Right forelimb (tissue), 1 donor: ENCODE measurements around the gene SDC4.

Experiments
- DNase-seq: peaks from one replicate; pipeline ENCODE4 v3.0.0-alpha.2; 2018

Gene SDC4

DNA sequence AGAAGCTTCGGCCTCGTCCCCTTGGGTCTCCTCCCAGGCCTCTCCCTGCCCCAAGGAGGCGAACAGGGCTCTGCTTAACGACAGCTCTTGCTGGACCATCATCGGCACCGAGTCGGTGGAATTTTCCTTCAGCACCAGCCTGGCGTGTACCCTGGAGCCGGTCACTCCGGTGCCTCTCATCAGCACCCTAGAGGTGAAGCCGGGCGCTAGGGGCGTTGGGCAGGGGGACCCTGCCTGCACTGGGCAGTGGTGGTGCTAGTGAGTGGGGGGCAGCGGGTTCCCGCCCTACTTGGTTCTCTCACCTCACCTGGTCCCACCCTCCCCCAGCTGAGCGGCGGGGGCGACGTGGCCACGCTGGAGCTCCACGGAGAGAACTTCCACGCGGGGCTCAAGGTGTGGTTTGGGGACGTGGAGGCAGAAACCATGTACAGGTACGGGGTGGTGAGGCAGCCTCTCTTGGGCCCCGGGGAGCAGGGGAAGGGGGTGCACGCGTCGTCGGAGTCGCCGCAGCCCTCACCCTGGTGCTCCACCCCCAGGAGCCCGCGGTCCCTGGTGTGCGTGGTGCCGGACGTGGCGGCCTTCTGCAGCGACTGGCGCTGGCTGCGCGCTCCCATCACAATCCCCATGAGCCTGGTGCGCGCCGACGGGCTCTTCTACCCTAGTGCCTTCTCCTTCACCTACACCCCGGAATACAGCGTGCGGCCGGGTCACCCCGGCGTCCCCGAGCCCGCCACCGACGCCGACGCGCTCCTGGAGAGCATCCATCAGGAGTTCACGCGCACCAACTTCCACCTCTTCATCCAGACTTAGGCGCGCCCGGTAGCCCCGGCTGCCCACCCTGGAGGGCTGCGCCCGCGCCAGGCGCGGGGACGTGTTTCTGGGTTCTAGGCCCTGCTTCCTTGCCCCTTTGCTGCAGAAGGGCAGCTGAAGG is 31.8 kb downstream of the SDC4 start:
- no peak for DNase-seq

DNA sequence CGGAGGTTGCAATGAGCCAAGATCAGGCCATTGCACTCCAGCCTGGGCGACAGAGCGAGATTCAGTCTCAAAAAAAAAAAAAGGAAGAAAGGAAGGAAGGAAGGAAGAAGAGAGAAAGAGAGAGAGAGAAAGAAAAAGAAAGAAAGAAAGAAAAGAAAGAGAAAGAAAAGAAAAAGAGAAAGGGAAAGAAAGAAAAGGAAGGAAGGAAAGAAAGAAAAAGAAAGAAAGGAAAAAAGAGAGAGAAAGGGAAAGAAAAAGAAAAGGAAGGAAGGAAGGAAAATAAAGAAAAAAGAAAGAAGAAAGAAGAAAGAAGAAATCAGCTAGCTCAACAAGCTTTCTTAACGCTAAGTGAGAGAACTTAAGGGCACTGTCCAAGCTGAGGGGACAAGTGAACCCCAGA is 32.6 kb downstream of the SDC4 start:
- no peak for DNase-seq

DNA sequence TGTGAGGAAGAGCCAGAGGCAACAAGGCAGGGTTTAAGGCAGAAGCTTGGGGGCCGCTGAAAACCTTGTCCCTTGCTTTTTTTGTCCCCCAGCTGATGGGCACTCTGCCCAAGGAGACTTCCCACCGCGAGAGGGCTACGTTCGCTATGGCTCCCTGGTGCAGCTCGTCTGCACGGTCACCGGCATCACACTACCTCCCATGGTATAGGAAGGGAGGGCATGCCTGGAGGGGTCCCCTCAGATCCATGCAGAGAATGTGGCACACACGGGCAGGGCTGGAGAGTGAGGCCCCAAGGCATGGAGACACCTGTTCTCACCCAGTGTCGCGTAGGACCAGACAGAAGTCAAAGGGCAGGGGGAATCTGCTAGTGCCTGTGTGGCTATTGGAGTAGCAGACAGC is 34.3 kb downstream of the SDC4 start:
- no peak for DNase-seq

DNA sequence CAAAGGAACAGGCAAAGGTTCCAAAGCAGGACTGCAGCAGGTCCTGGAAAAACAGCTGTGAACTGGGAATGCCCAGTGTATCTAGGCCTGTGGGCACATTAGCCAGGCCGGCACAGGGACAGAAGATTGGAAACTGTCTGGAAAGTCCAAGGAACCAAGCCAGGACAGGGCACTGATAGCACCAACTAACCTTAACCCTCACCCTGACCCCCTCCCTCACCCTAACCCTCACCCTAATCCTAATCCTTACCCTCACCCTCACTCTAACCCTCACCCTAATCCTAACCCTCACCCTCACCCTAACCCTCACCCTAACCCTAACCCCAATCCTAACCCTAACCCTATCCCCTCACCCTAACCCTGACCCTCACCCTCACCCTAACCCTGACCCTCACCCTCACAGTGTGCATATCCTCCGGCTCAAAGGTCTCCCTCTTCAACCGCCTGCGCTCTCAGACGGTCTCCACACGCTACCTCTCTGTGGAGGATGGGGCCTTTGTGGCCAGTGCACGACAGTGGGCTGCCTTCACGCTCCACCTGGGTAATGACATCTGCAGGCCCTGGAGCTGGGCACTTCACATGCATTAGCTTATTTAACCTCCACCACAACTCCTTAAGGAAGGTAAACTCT is 35.0 kb downstream of the SDC4 start:
- no peak for DNase-seq

DNA sequence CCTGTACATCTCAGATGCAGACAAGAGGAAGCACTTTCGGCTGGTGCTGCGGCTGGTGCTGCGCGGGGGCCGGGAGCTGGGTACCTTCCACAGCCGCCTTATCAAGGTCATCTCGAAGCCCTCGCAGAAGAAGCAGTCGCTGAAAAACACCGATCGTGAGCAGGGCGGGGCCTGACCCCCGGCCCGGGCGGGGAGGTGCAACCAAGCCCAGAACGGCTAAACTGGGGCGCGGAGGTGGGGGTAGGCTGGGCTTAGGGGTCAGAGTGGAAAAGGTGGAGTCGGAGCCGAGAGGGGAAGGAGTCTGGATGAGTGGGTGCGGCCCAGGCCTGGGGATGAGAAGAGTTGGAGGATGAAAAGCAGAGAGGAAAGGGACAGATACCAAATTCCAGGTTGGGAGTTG is 36.0 kb downstream of the SDC4 start:
- DNase-seq, result no peak

DNA sequence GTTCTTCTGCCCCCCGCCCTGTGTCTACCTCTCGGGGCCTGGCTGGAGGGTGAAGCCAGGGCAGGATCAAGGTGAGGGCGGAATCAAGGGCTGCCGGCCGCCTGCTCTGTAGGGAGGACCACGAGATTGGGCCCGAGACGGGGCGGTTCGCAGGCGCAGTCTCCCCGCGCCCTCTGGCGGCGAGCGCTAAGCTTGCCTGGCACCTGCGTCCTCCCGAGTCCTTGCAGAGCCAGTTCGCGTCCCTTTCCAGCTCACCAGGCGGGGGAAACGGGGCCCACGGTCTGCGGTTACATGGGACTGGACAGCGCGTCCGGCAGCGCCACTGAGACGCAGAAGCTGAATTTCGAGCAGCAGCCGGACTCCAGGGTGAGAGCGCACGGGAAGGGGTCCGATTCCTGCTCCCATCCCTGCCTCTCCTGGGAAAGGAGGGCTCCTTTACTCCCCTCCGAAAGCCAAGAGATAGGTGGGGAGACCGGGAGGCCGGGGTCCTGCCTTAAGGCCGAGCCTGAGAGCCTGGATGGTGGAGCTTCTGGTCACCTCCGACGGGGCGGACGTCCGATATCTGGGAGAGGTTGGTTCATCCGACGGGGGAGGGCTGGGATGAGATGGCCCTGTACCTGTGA is 36.5 kb downstream of the SDC4 start:
- DNase-seq, result peak; percentile 80

DNA sequence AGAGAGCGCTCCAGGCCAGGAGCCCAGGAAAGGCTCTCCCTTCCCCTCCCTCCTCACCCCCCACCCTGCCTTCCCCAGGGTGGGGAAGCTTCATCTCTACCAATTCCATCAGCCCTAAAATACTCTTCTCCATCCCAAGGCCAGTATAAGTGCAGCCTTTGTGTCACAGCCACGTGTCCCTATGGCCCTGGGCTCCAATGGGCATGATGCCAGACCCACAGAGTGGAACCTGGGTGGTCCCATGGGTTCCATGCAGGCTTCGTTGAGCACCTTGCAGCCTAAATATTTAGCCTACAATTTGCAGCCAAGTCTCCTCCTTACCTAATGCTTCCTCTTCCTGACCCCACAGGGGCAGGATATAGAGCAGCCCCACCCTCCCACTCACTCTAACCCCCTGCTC is 39.1 kb downstream of the SDC4 start:
- no peak for DNase-seq

DNA sequence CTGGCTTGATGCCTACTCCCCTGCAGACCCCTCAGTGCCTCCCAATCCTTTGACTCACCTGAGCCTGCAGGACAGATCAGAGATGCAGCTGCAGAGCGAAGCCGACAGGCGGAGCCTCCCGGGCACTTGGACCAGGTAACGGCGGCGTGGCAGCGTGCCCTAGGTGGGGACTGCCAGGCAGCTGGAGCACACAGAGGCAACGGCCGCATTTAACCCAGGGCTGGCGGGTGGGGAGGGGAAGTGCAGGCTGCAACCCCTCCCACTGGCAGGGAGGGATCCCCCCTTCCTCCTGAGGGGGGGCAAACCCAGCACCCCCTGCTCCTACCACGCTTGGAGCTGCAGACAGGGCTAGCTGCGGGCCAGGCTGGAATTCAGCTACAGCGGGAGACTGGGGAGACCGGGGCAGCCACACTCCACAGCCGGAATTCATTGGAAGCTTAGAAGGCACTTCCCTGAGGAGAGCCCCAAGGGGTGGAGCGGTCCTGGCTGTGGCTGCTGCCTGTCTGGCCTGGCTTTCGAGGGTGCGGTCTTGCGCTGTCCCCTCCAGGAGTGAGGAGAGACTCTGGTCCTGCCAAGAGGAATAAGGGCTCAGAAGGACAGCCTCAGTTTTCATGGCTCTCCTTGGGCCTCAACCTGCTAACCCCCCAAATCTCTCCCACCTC is 40.0 kb downstream of the SDC4 start, which contains the start of gene MATN4:
MATN4 (minus strand) TSS at position 183 of the 662 bp plus-strand sequence. CDS start 2,717 bp downstream, outside the sequence.
- peak; percentile 69 for DNase-seq

DNA sequence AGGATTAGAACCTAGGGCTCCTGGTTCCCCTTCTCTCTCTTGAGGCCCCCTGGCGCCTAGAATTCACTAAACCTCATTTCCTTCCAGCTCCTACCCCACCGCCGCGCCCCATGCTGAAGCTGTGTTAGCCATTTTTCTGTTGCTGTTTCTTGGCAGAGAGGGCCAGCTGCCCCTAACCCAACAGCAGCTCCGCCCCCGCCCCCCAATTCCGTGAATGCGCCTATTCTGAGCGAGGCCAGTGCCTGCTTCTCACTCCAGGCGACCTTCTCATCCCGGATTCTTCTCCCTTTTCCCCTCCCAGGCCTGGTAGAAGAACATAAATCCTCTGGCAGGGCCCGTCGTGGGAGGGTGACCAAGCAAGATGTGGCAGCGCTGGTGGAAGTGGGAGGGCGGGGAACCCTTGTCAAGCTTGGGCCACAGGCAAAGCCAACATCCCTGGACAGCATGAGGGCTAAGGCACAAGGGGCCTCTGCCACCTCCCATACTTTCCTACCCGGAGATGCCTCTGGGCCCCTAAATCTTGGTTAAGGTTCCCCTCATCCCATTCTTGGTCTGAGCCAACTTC is 41.1 kb downstream of the SDC4 start:
- no peak for DNase-seq

DNA sequence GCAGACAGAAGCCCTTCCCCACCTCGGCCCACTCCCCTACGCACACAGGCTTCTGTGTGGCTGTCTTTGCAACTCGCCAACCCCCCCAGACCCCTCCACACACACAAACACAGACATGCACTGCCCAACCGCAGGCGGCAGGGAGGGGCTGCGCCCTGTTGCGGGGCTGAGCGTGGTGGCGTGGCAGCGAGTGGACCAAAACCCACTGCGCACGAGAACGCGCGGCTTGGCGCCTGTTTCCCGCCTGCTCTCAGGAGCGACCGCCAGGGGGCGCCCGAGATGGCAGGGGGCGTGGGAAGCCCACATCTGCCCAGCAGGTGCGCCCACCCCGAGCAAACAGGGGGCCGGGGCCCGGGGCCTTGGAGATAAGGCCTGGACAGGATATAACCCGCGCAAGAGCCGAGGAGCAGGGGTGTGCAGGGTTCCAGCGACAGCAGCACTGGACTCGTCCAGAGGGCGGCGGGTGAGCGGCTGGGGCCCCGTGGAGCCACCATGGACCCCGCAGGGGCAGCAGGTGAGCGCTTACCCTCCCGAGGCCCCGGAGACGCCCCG is 41.7 kb downstream of the SDC4 start, which contains the start of gene RBPJL:
RBPJL (plus strand) TSS at position 410 of the 552 bp plus-strand sequence; CDS start at position 493, 83 bp downstream.
- DNase-seq, result no peak

DNA sequence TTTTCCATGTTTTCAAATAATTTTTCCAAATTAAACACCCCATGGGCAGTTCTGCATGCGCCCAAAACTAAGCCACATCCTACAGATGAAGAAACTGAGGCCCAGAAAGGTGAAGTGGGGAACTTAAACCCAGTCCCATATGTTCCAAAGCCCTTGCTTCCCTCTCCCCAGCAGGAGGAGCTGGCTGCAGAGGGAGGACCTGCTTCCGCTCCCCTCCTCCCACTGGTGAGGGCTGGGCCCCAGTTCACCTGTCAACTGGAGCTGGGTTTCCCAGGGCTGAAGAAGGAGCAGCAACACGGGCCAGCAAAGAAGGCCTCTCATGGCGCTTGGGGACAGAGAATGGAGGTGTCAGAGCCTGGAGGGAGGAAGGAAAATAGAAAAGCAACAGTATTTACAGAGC is 43.0 kb downstream of the SDC4 start:
- DNase-seq, result no peak

DNA sequence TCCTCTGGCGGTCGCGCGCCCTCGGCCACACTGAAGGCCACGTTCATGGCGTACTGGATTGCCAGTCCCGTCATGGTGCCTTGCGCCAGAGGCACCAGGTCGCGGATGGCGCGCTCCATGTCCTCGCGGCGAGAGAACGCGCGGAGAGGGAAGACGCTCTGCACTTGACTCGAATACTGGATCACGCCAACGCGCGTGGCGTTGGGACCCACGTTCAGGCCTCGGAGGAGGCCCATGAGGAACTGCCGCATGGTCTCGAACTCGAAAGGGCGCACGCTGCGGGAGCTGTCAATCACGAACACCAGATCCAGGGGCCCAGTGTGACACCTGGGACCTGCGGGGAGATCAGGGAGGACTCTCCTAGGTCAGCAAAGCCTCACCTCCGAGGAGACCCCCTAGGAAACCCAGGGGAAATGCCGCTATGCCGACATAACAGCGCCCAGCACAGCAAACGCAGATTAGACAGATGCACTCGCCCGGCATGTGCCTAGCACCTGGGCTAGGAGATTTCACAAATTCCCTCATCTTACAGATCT is 43.7 kb downstream of the SDC4 start:
- DNase-seq, result no peak

DNA sequence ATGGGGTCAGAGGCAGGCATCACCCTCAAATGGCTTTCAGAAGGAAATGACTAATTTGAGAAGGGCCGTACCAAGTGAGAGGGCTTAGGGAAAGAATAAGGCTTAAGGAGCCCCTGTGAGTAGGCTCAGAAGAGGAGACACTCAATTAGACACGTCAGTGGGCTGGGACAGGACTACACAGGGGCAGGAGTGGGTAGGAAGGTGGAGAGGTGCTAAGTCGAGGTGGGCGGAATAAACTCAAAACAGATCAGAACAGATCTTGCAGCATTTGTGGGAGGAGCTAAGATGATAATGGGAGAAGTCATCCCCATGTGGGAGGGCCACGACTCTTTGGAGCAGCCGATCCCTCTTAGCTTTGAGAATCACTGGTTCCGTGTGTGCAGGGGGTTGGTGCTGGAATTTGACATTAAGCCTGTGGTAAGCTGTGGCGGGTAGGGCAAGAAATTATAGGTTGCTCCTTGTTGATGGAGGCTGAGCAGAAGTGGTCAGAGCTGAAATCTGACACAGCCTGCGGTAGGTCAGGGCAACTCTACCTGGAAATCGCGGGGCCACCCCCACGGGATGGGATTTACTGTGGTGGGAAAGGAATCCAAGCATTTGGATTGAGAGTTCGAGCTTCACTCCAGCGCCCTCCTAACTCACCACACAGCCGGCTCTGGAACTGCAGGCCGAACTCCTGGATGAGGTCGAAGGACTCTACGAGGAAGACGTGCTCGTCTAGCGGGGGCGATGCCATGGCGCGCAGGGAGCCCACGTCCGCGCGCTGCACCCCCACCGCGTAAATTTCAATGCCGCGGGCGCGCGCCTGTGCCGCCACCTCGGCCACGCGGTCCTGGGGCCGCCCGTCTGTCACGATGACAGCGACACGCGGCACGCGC is 44.4 kb downstream of the SDC4 start:
- DNase-seq, result no peak

DNA sequence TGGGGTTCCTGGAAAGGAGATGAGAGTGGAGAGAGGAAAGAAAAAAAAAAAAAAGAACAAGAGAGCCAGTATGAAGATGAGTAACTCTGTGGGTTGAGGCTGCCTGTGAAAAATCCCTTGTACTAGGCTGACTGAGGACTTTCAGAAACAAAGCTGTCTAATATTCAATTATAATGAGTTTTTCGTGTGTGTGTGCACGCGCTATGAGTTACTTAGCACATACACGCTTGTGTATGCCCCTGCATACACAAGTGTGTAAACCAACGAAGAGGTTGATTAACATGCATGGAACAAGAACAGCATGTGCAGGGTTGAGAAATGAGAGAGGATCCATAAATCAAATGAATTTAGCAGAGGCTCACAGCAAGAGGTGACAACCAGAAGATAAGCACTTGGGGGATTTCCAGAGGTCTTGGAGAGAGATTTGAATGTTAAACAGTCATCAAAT is 46.4 kb downstream of the SDC4 start:
- DNase-seq, result no peak

DNA sequence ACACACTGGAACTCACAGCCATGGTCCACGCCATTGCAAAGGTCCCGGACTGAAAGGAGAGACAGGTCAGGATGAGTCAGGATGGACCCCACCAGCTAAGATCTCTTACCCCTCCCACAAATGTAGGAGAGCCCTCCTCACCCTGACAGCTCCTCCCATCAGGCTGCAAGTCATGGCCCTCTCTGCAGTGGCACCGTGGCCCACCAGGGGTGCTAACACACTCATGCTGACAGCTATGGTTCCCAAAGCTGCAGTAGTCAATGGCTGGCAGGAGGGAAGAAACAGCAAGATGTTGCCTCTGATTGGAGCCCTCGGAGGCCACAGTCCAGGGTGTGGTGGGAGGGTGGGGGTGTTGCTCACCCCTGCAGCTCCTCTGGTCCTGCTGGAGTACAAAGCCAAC is 47.3 kb downstream of the SDC4 start:
- no peak for DNase-seq

DNA sequence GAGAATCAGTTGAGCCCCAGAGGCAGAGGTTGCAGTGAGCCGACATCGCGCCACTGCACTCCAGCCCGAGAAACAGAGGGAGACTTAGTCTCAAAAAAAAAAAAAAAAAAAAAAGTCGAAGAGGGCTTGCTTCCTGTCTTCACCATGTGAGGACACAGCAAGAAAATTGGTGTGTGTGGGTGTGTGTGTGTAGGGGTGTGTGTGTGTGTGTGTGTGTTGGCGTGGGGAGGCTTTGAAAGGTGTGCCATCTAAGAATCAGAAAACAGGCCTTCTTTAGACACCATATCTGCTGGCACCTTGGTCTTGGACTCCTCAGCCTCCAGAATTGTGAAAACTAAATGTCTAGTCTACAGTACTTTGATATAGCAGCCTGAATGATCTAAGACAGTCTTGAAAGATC is 48.4 kb downstream of the SDC4 start:
- DNase-seq, result no peak

DNA sequence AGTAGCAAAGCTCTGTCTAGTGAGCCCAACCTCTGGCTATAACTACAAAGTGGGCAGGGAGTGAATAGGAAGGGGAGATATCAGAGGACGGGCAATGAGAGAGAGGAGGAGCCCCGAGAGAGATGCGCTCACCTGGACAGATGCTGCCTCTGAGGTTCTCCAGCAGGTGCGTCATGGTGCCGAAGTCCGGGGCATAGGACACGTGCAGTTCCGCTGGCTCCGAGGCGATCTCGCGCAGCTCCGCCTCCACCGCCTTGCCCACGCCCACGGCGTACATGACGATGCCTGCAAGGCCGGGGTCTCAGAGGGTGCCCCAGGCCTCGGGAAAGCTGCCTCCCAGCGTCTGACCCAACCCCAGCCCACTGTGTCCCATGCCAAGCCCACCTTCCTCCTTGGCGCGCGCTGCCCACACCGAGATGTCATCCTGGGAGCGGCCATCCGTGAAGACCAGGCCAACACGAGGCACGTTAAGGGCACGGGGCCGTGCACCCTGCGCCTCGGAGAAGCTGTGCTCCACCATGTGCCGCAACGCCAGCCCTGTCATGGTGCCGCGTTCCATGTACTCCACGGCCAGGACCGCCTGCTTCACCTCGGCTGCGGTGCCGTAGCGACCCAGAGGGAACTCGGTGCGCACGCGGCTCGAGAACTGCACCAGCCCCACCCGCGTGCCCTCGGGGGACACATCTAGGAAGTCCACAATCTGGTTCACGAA is 50.3 kb downstream of the SDC4 start:
- peak; percentile 22 for DNase-seq

DNA sequence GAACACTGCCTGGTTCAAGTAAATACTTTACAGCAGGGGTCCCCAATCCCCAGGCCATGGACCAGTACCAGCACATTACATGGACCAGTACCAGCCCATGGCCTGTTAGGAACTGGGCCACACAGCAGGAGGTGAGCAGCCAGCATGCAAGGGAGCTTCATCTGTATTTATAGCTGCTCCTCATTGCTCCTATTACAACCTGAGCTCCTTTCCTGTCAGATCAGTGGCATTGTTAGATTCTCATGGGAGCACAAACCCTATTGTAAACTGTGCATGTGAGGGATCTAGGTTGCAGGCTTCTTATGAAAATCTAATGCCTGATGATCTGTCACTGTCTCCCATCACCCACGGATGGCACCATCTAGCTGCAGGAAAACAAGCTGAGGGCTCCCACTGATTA is 53.6 kb downstream of the SDC4 start:
- DNase-seq, result no peak

DNA sequence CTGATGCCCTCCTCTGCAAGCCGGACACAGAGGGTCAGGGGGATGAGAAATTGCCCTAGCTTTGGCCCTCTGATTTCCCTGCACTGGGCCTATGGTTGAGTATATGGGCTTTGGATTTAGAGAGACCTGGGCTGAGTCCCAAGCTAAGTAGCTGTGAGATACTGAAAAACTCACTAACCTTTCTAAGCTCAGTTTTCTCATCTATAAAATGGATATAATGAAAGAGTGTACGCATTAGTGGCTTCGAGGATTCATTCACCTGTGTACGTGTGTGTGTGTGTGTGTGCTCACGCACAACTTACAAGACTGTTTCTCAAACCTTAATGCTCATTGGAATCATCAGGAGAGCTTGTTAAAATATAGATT is 54.2 kb downstream of the SDC4 start:
- no peak for DNase-seq
